HCT116 (cell line): Measurements from ENCODE around the gene ZFP36L2. TPM values are rescaled to one million over a fixed set of nuclear protein-coding genes. Genes with fewer than 3 reads are reported as not detected.

Experiments used
- ATAC-seq: fragments of 200-7000 bp; cut with Tn5 transposase; 2 replicates; pipeline ENCODE4 v1.9.1; 2020; ENCODE audit warnings: mild to moderate bottlenecking, moderate library complexity
- BruUV-seq: library from RNA; stranded (reverse); fragments of 400-500 nt; replicated peaks from 2 replicates; lab custom pipeline; 2021; lab: Mats Ljungman, UMichigan
- CTCF ChIA-PET: fragments of 300-600 bp; sonication (Branson Sonifier 250); formaldehyde crosslinking; loops from one replicate; lab custom pipeline; 2021; ENCODE audit warnings: antibody characterized with exemption; lab: Charles Lee
- POLR2A ChIA-PET: fragments of 300-600, 350-600 bp; sonication (Branson Sonifier 250); formaldehyde crosslinking; loops from one replicate; lab custom pipeline; 2021; ENCODE audit warnings: antibody characterized with exemption; lab: Charles Lee
- RAD21 ChIA-PET, 2 experiments: fragments of 300-600 bp; sonication (Branson Sonifier 250); formaldehyde crosslinking; loops; one replicate each; lab custom pipeline; 2023; ENCODE audit warnings: low total read pairs in 2 of 2; ENCODE audit not compliant: uncharacterized antibody in 2 of 2, unreplicated experiment in 2 of 2, low non-redundant PET in 1 of 2; lab: Charles Lee
- DNase-seq: peaks from one replicate; pipeline ENCODE4 v3.0.0-alpha.2; 2010; ENCODE audit warnings: low read depth, low spot score
- H2AFZ ChIP-seq: fragments of 200-600 bp; shearing (Covaris generic), sonication (generic); 2 replicates; pipeline ENCODE4 v1.6.1; 2017; ENCODE audit warnings: low read depth, mixed run types, mixed read lengths, antibody characterized with exemption, low read length; ENCODE audit not compliant: poor library complexity, severe bottlenecking
- H3K27ac ChIP-seq: 2 replicates; pipeline ENCODE4 v1.5.1; 2012; ENCODE audit warnings: low read depth, low read length
- H3K27me3 ChIP-seq: fragments of 200-600 bp; sonication (generic); 2 replicates; pipeline ENCODE4 v1.6.1; 2016; ENCODE audit warnings: mixed run types, low read length, mixed read lengths; ENCODE audit not compliant: insufficient read depth
- H3K36me3 ChIP-seq, 2 experiments: fragments of 200-500 bp in 1 of 2; fragments of 200-600 bp in 1 of 2; sonication (Bioruptor generic) in 1 of 2; sonication (generic) in 1 of 2; 2 replicates each; pipeline versions ENCODE4 v1.5.1 to v1.6.1; 2014 to 2016; ENCODE audit warnings: low read length in 2 of 2, inconsistent platforms in 1 of 2, mixed read lengths in 1 of 2, mixed run types in 1 of 2; ENCODE audit not compliant: insufficient read depth in 2 of 2, control insufficient read depth in 1 of 2
- H3K4me1 ChIP-seq, 2 experiments: fragments of 200-600 bp in 1 of 2; sonication (generic) in 1 of 2; 2 replicates each; pipeline versions ENCODE4 v1.5.1 to v1.6.1; 2012 to 2017; ENCODE audit warnings: low read length in 2 of 2, inconsistent platforms in 1 of 2, mild to moderate bottlenecking in 1 of 2, mixed read lengths in 1 of 2, mixed run types in 1 of 2, moderate library complexity in 1 of 2; ENCODE audit not compliant: insufficient read depth in 2 of 2, control insufficient read depth in 1 of 2
- H3K4me2 ChIP-seq: fragments of 200-600 bp; sonication (generic); 2 replicates; pipeline ENCODE4 v1.6.1; 2017; ENCODE audit warnings: mixed run types, low read length, mixed read lengths
- H3K4me3 ChIP-seq, 2 experiments: fragments of 200-600 bp in 1 of 2; sonication (generic) in 1 of 2; replicated peaks in 1 of 2; 2 replicates each; pipeline ENCODE4 v1.5.1; 2011 to 2016; ENCODE audit warnings: low read length in 2 of 2, control low read depth in 1 of 2, low read depth in 1 of 2, mild to moderate bottlenecking in 1 of 2, mixed read lengths in 1 of 2, mixed run types in 1 of 2
- H3K79me2 ChIP-seq: fragments of 200-600 bp; sonication (generic); 2 replicates; pipeline ENCODE4 v1.6.1; 2017; ENCODE audit warnings: mild to moderate bottlenecking, mixed run types, low read length, moderate library complexity, mixed read lengths; ENCODE audit not compliant: insufficient read depth
- H3K9ac ChIP-seq: fragments of 200-600 bp; sonication (generic); 2 replicates; pipeline ENCODE4 v1.6.1; 2016; ENCODE audit warnings: low read length, mixed read lengths
- H3K9me2 ChIP-seq: fragments of 200-600 bp; sonication (generic), shearing (Covaris generic); 2 replicates; pipeline ENCODE4 v1.6.1; 2017; ENCODE audit warnings: mixed run types, mild to moderate bottlenecking, moderate library complexity; ENCODE audit not compliant: insufficient read depth
- H3K9me3 ChIP-seq, 2 experiments: fragments of 200-500 bp in 1 of 2; fragments of 200-600 bp in 1 of 2; sonication (Bioruptor generic) in 1 of 2; sonication (generic) in 1 of 2; 2 replicates each; pipeline ENCODE4 v1.6.1; 2014 to 2017; ENCODE audit warnings: low read length in 2 of 2, mixed read lengths in 2 of 2, inconsistent platforms in 1 of 2, low read depth in 1 of 2, mild to moderate bottlenecking in 1 of 2, mixed run types in 1 of 2, moderate library complexity in 1 of 2; ENCODE audit not compliant: control insufficient read depth in 1 of 2, insufficient read depth in 1 of 2
- H4K20me1 ChIP-seq: fragments of 200-600 bp; sonication (generic), shearing (Covaris generic); 2 replicates; pipeline ENCODE4 v1.6.1; 2017; ENCODE audit warnings: mixed run types, mild to moderate bottlenecking, moderate library complexity; ENCODE audit not compliant: insufficient read depth
- CTCF ChIP-seq, 3 experiments: fragments of 200-600 bp in 1 of 3; sonication (generic) in 1 of 3; IDR thresholded peaks in 2 of 3; conservative IDR thresholded peaks in 1 of 3; 2 replicates each; pipeline ENCODE4 v1.5.1; 2012 to 2017; ENCODE audit warnings: low read depth in 2 of 3, low read length in 2 of 3, antibody characterized with exemption in 1 of 3, borderline replicate concordance in 1 of 3, control low read depth in 1 of 3, mild to moderate bottlenecking in 1 of 3, mixed read lengths in 1 of 3, mixed run types in 1 of 3, moderate library complexity in 1 of 3; ENCODE audit not compliant: insufficient read depth in 1 of 3
- FOSL1 ChIP-seq: IDR thresholded peaks from 2 replicates; pipeline ENCODE4 v1.6.1; 2012; ENCODE audit warnings: low read depth
- JUND ChIP-seq: IDR thresholded peaks from 2 replicates; pipeline ENCODE4 v1.6.1; 2012
- POLR2AphosphoS5 ChIP-seq: IDR thresholded peaks from 2 replicates; pipeline ENCODE4 v1.6.1; 2011; ENCODE audit warnings: mild to moderate bottlenecking, low read depth, low read length, moderate library complexity
- RAD21 ChIP-seq: IDR thresholded peaks from 2 replicates; pipeline ENCODE4 v1.6.1; 2012; ENCODE audit warnings: low read depth, mild to moderate bottlenecking
- REST ChIP-seq: IDR thresholded peaks from 2 replicates; pipeline ENCODE4 v1.6.1; 2012; ENCODE audit warnings: low read depth
- SIN3A ChIP-seq: IDR thresholded peaks from 2 replicates; pipeline ENCODE4 v1.6.1; 2012; ENCODE audit warnings: low read depth
- SP1 ChIP-seq: IDR thresholded peaks from 2 replicates; pipeline ENCODE4 v1.6.1; 2012; ENCODE audit warnings: low read depth
- YY1 ChIP-seq: IDR thresholded peaks from 2 replicates; pipeline ENCODE4 v1.6.1; 2011; ENCODE audit warnings: low read length, low read depth, moderate library complexity, mild to moderate bottlenecking; ENCODE audit not compliant: insufficient replicate concordance; ENCODE audit errors: extremely low read depth
- intact Hi-C: fragments of 100-400 bp; cut with micrococcal nuclease; formaldehyde crosslinking; loops from 2 replicates; pipeline ENCODE4 v1.10.0; 2022
- total RNA-seq: library from RNA; stranded (reverse); gene quantifications from one replicate; pipeline ENCODE4 v1.2.1, GENCODE V29; 2021; ENCODE audit not compliant: unreplicated experiment
- TF ChIP-seq, protein P1 (sequence below): IDR thresholded peaks from 2 replicates; pipeline ENCODE4 v1.6.1; 2012

The ZFP36L2 gene
- total RNA-seq, 1 experiment from 2014 or later = 30.3 TPM

GRCh38 chr2:43224131-43224570 is 2.3 kb downstream of the ZFP36L2 start:
- no TSS peak for BruUV-seq
- intact Hi-C loops = no loop called here
- DNase-seq (no peak), ATAC-seq (no peak)
- Histone ChIP-seq H4K20me1 (no peaks in the 10 kb centered on the region), H3K4me3 (no peak overlapping the region), H3K4me2 (no peak overlapping the region), H3K9me3 (no peaks in the 10 kb centered on the region), H3K27me3 (no peaks in the 10 kb centered on the region), H2AFZ (no peak overlapping the region), H3K27ac (peak overlapping the region; percentile 96; the same call in 1 of the 2 replicates), H3K9me2 (no peaks in the 10 kb centered on the region), H3K9ac (no peak overlapping the region), H3K36me3 (peaks cover 10 to 12% of the 10 kb centered on the region in 2 experiments; a peak in 3 of 4 replicates), H3K79me2 (peaks cover 48% of the 10 kb centered on the region), H3K4me1 (peaks cover 45 to 66% of the 10 kb centered on the region in 2 experiments)
- RAD21 ChIA-PET = interaction anchor here in 1 of 2 experiments (0.7 kb wide), 1 partner anchor 55 kb away, joined by 4 read pairs; no protein-coding TSS in a partner anchor
- TF ChIP-seq FOSL1 (no peak), SP1 (no peak), CTCF (IDR thresholded peaks at IDR 0.05 in 2 of 3, conservative IDR thresholded peaks at IDR 0.05 in 1 of 3; ENCODE audit: borderline replicate concordance in 1 of 3, insufficient read depth in 1 of 3, low read depth in 2 of 3, low read length in 2 of 3) (peak in 2 of 3 experiments; percentile 44 to 47; a peak in 4 of 6 replicates), POLR2AphosphoS5 (peak; percentile 28; the same call in 1 of the 2 replicates), YY1 (no peak)
- POLR2A ChIA-PET = no interaction called here
- CTCF ChIA-PET = interaction anchor here (0.6 to 3.1 kb wide), 2 partner anchors 261 to 278 kb away, joined by 3 to 8 read pairs; no protein-coding TSS in a partner anchor

GRCh38 chr2:43223521-43224001 is 2.8 kb downstream of the ZFP36L2 start:
- CTCF ChIA-PET = interaction anchor here (3.1 kb wide), 1 partner anchor 261 kb away, joined by 8 read pairs; no protein-coding TSS in a partner anchor
- Histone ChIP-seq H3K79me2 (peaks cover 48% of the 10 kb centered on the region), H3K9ac (no peak overlapping the region), H2AFZ (no peak overlapping the region), H3K36me3 (peaks cover 10 to 12% of the 10 kb centered on the region in 2 experiments; a peak in 3 of 4 replicates), H4K20me1 (no peaks in the 10 kb centered on the region), H3K27ac (peak overlapping the region; percentile 10; the same call in 1 of the 2 replicates), H3K4me3 (no peak overlapping the region), H3K9me2 (no peaks in the 10 kb centered on the region), H3K4me2 (no peak overlapping the region), H3K9me3 (no peaks in the 10 kb centered on the region), H3K4me1 (peaks cover 45 to 72% of the 10 kb centered on the region in 2 experiments), H3K27me3 (no peaks in the 10 kb centered on the region)
- no peak for ATAC-seq
- no TSS peak for BruUV-seq
- DNase-seq = no peak
- RAD21 ChIA-PET = interaction anchor here in 1 of 2 experiments (0.7 kb wide), 1 partner anchor 54 kb away, joined by 4 read pairs; no protein-coding TSS in a partner anchor
- intact Hi-C loops = no loop called here
- POLR2A ChIA-PET = no interaction called here
- TF ChIP-seq, protein P1, sequence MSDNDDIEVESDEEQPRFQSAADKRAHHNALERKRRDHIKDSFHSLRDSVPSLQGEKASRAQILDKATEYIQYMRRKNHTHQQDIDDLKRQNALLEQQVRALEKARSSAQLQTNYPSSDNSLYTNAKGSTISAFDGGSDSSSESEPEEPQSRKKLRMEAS = no peak
- TF ChIP-seq SIN3A (no peak), REST (no peak), RAD21 (no peak), CTCF (IDR thresholded peaks at IDR 0.05 in 2 of 3, conservative IDR thresholded peaks at IDR 0.05 in 1 of 3; ENCODE audit: borderline replicate concordance in 1 of 3, insufficient read depth in 1 of 3, low read depth in 2 of 3, low read length in 2 of 3) (no peak), JUND (no peak), POLR2AphosphoS5 (no peak)
